ENCODE results near the gene EXT2.

DNA sequence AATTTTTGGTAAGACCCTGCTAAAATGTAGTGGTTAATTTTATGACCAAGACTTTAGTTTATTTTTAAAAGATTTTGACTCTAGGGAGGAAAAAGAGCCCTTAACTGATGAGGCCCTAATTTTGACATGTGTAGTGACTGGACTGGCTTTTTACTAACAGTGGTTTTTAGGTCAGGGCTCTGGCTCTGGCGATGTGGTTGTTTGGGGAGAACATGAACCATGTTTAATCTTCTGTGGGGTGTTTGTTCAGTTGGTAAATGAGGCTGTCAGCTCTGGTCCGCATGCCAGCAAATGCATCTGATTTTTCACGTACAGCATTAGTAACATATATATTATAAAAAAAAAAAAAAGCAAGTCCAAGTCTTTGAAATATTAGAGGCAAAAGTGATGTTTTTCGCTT, 104.3 kb downstream of the EXT2 start:
- TF ChIP-seq EGR1 (IDR thresholded peaks at IDR 0.05; ENCODE audit: borderline replicate concordance in 1 of 2, low read depth in 2 of 2, low read length in 2 of 2), result no peak
- TF ChIP-seq POLR2A (IDR thresholded peaks at IDR 0.05; ENCODE audit: low read depth, low read length), result no peak
- TF ChIP-seq SMC3 (IDR thresholded peaks at IDR 0.05; ENCODE audit: borderline replicate concordance, low read length), result no peak
- no peak for TF ChIP-seq TCF12 (IDR thresholded peaks at IDR 0.05; ENCODE audit: low read depth, low read length)
- no peak for TF ChIP-seq YY1 (IDR thresholded peaks at IDR 0.05; ENCODE audit: low read depth, low read length)
- no peak for TF ChIP-seq BACH1 (IDR thresholded peaks at IDR 0.05; ENCODE audit: borderline replicate concordance)
- no peak for TF ChIP-seq POLR2AphosphoS5 (IDR thresholded peaks at IDR 0.05; ENCODE audit: low read length)
- TF ChIP-seq ZZZ3 (IDR thresholded peaks at IDR 0.05; ENCODE audit: control insufficient read depth, insufficient read length, low read depth), result no peak
- no peak for TF ChIP-seq CTCF (IDR thresholded peaks at IDR 0.05 in 2 of 3, conservative IDR thresholded peaks at IDR 0.05 in 1 of 3; ENCODE audit: control insufficient read depth in 2 of 3, extremely low read depth in 1 of 3, insufficient read depth in 1 of 3, low read depth in 3 of 3, low read length in 3 of 3)
- no peak for TF ChIP-seq NR2C1 (IDR thresholded peaks at IDR 0.05)
- TF ChIP-seq EZH2 (IDR thresholded peaks at IDR 0.05; ENCODE audit: borderline replicate concordance, control insufficient read depth, low read depth, low read length), result no peak

All from GM12878 (cell line).